Stimulated activated memory B cell treated with anti-CD40 and anti-IgM and Interleukin-4, amounts not matched to agents 10 μg/mL and 1 μg/mL and 100 μg/mL, for 72 hours (primary cell): Measurements from ENCODE around the gene CCDC71.

Experiments
- ATAC-seq: fragments of 150-1000 bp; cut with Tn5 transposase; 2 replicates; pipeline ENCODE4 v1.10.0; 2021
- H3K27ac Mint-ChIP-seq: one replicate; pipeline ENCODE4 v1.8.0; 2022; ENCODE audit warnings: mild to moderate bottlenecking, mixed read lengths
- H3K27me3 Mint-ChIP-seq: one replicate; pipeline ENCODE4 v1.8.0; 2022; ENCODE audit warnings: mixed read lengths
- H3K36me3 Mint-ChIP-seq: one replicate; pipeline ENCODE4 v1.8.0; 2022; ENCODE audit warnings: mixed read lengths
- H3K4me1 Mint-ChIP-seq: one replicate; pipeline ENCODE4 v1.8.0; 2022; ENCODE audit warnings: mixed read lengths
- H3K4me3 Mint-ChIP-seq: one replicate; pipeline ENCODE4 v1.8.0; 2022; ENCODE audit warnings: mild to moderate bottlenecking, moderate library complexity, mixed read lengths
- H3K9me3 Mint-ChIP-seq: one replicate; pipeline ENCODE4 v1.8.0; 2022; ENCODE audit warnings: mixed read lengths

CCDC71 gene

DNA sequence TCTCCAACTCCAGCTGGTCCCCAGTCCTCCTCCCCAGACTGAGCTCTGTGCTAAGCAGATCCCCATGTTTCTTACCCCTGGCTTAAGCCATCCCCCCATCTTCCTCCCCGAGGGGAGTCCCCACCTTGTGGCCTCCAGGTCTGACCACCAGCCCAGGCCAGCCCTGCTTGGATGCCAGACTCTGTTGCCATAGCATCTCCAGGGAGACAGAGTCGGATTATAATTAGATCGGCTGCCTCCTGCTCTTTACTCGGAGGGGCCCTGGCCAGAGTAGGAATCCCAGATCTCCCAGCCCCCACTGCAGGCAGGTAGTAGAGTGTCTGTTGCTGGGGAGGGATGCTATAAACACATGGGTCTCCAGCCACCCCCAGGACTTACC lies 7.7 kb upstream of the CCDC71 start:
- Mint-ChIP-seq H3K36me3 (no peaks in the 10 kb centered on the region), H3K9me3 (no peaks in the 10 kb centered on the region), H3K27ac (no peak overlapping the region), H3K27me3 (peaks cover 29% of the 10 kb centered on the region), H3K4me3 (no peak overlapping the region), H3K4me1 (peaks cover 12% of the 10 kb centered on the region)
- no peak for ATAC-seq

DNA sequence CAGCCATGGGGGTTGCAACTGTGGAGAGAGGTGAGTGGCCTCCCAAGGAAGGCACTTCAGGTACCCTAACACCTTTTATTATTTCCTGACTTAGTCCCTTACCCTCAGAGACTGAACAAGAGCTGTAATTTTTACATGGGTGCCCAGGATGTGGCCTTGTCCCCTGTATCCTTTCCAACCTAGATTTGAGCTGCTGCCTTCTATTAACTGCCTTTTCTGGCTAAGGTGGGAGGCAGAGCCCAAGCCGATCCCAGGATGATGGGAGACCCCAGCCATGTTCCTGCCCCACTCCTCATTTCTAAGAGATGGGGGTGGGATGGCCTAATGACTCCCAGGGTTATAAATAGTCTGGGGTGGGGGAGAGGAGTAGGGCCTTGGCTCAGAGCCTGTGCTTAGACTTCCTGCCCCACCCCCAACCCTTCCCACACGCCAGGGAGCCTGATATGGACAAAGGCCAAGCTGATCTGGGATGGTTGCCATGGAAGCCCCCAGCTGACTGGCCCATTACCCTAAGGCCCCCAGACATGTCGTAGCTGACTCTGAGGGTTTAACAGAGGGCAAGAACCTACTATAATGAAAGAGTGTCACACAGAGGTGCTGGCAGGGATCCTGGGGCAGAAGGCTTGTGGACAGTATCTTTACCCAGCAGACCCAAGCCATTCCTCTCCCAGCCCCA lies 7.1 kb upstream of the CCDC71 start:
- Mint-ChIP-seq H3K4me1 (peaks cover 12% of the 10 kb centered on the region), H3K4me3 (no peak overlapping the region), H3K36me3 (no peaks in the 10 kb centered on the region), H3K27me3 (peaks cover 25% of the 10 kb centered on the region), H3K27ac (no peak overlapping the region), H3K9me3 (no peaks in the 10 kb centered on the region)
- ATAC-seq = no peak

DNA sequence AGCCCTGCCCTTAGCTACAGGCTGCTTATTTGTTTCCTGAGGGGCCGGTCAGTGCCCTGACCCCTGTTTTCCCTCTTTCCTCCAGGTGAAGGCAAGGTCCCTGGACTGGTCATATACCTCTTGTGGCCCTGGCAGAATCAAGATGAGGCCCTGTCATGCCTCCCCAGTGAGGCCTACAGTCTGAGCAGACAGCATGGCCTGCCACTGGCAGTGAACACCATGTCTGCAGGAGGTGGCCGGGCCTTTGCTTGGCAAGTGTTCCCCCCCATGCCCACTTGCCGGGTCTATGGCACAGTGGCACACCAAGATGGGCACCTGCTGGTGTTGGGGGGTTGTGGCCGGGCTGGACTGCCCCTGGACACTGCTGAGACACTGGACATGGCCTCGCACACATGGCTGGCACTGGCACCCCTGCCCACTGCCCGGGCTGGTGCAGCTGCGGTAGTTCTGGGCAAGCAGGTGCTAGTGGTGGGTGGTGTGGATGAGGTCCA lies 6.5 kb upstream of the CCDC71 start:
- Mint-ChIP-seq H3K4me1 (peaks cover 12% of the 10 kb centered on the region), H3K4me3 (no peak overlapping the region)

DNA sequence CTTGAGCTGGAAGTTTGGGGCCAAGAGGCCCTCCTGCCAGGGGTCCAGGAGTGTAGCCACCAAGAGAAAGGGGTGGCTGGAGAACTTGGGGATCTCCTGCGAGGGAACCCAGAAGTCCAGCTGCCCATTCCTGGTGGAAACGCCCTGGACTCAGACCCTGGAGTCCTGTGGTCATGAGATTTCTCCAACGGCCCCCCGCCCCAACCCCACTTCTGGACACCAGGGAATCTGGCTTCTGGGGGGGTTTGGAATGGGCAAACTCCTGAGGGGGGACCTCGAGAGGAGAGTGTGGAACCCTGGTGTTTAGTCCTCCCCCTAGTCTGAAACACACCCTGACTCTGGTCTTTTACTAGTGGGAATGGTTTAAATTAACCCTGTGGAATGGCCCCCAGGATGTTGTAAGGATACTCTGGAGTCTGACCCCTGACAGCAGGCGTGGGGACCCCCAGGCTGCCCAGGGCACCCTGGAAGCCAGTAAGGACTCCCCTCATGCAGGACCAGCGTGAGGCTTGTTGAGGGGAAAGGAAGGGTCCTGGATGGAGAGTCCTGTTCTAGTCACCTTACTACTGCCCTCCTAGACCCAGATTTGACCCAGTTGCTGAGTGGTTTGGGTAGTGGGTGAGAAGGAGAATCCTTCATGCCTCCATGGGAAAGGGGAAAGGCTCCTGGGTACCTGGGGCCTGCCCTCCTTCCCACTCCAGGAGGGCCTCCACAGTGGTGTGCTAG lies 5.8 kb upstream of the CCDC71 start:
- Mint-ChIP-seq H3K9me3 (no peaks in the 10 kb centered on the region), H3K4me1 (peaks cover 12% of the 10 kb centered on the region), H3K36me3 (no peaks in the 10 kb centered on the region), H3K4me3 (peak overlapping the region; percentile 80), H3K27me3 (peaks cover 14% of the 10 kb centered on the region), H3K27ac (peak overlapping the region; percentile 23)
- ATAC-seq = no peak

More for the DNA sequence above, 6.5 kb upstream of the CCDC71 start:
- Mint-ChIP-seq H3K27me3 (peaks cover 19% of the 10 kb centered on the region), H3K9me3 (no peaks in the 10 kb centered on the region), H3K27ac (no peak overlapping the region), H3K36me3 (no peaks in the 10 kb centered on the region)
- ATAC-seq = no peak

DNA sequence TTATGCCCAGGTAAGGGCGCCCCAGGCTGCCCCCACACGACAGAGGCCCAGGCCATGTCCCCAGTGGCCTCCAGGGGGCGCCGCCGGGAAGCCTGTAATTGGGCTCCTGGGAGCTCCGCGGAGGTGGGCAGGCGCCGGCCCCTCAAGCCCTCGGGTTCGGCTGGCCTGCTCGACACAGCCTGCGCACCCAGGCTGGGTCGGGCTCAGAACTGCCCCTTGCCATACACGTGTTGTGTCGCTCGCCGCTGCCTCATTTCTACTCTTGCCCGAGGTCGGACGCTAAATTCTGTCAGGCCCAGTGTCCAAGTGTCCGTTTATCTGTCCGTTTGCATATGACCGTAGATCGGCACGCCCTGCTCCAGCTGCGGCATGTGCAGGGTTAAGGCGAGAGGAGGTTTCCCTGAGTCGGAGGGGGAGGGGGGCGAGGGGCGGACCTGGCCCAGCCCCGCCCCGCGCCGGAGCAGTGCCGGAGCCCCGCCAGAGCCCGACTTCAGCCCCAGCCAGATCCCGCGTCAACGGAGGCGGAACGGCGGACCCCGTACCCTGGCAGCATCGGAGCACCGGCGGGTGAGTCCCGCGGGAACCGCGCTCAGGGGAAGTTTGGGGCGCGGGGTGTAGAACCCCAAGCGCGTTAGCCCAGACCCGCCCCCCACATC lies 5.1 kb upstream of the CCDC71 start, which contains the start of gene KLHDC8B:
Gene KLHDC8B (plus strand): TSS at position 480 of the 656 bp plus-strand sequence. CDS start 1,172 bp downstream, outside the sequence.
- Mint-ChIP-seq H3K27me3 (peaks cover 14% of the 10 kb centered on the region), H3K9me3 (no peaks in the 10 kb centered on the region), H3K36me3 (no peaks in the 10 kb centered on the region), H3K27ac (peak within 1 kb of the TSS; percentile 23), H3K4me3 (peak within 1 kb of the TSS; percentile 80), H3K4me1 (peaks cover 17% of the 10 kb centered on the region)
- ATAC-seq = peak; percentile 83

DNA sequence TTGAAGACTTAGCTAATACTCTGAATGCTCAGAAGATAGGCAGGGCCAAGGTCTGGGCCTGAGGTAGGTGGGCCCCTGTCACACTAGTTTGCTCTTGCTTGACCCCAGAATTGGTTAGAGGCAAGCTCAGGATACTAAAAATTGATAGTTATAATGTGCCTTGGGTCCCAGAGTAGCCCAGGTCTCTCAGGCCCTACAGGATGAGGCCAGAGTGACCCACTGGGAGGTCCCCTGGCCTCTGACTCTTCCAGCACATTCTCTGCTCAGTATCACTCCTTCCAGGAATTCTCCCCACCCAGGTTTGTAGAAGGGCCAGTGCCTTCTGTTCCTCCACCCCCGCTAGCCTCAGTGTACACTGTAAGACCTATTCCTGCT lies 4.6 kb upstream of the CCDC71 start:
- no peak for ATAC-seq
- H3K36me3 Mint-ChIP-seq = no peaks in the 10 kb centered on the region
- H3K27me3 Mint-ChIP-seq = peaks cover 14% of the 10 kb centered on the region
- peak overlapping the region; percentile 8 for H3K27ac Mint-ChIP-seq
- no peaks in the 10 kb centered on the region for H3K9me3 Mint-ChIP-seq
- H3K4me1 Mint-ChIP-seq = peaks cover 18% of the 10 kb centered on the region
- peak overlapping the region; percentile 80 for H3K4me3 Mint-ChIP-seq

DNA sequence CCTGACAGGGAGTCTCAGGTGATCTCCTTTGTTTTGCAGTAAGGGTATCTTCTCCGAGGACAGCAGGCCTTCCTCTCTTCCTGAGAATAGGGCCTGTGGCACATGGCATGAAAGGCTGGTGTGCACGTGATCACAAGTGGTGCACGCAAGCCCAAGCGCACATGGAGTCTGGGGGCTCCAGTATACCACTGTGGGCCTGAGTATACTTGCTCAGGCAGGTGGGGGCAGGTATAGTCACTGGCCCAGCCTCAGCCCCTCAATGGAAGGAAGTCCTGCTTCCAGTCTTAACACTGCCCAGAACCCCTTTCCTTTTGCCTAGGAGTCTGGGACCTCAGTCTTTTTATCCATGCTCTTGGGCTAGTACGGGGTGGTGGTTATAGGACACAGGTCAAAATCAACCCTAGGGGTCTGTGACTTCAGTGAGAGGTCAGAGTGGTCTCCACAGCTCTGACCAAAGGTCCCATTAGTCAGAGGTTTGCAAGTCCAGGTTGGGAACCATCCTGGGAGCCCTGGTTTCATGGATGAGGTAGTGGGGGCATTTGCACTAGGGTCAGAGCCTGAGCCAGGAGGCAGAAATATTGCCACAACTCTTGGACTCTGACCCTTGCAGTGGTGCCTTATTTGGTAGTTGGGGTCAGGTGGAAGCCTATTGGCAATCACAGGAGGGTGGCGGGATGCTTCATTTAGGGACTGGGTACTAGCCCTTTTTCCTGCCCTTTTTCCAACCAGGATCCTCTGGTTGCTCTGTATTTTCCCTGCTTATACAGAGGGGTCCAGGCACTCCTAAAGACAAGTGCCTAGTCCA lies 823 bp upstream of the CCDC71 start:
- Mint-ChIP-seq H3K27me3 (peaks cover 14% of the 10 kb centered on the region), H3K36me3 (peaks cover 15% of the 10 kb centered on the region), H3K4me1 (peaks cover 32% of the 10 kb centered on the region), H3K27ac (peak overlapping the region; percentile 97), H3K9me3 (no peaks in the 10 kb centered on the region), H3K4me3 (peak overlapping the region; percentile 90)
- no peak for ATAC-seq

DNA sequence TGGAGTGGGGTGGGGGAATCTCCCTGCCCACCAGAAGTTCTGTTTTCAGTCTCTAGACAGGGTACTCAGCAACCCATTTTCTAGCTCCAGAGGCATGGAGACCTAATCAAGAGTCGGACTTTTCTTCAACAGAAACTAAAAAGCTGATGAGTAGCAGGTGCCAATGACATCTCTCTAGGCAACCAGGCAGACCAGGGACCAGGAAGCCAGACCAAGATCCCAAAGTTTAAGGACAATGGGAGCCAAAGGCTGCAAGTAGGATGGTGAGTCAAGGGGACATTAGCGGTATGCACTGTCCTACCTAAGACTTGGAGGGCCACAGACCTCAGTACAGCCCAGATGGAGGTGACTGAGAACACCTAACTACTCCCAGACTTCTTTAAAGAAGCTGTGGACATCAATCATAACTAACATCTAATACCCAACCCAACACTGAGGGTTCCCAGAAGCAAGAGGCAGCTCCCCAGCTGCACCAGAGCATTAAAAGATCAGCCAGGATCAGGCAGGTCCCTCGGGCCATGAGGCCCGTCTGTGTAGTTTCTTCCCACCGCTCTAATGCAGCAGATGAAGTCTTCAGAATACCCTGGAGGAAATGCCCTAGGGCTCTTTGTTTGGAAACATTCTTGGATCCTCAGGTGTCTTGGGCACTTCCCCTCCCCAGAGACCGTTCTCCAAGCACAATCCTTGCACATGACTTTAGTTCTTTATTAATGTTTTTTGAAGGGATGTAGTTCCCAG lies 979 bp downstream of the CCDC71 start:
- H3K27me3 Mint-ChIP-seq = peaks cover 12% of the 10 kb centered on the region
- peak overlapping the region; percentile 98 for H3K4me3 Mint-ChIP-seq
- peaks cover 21% of the 10 kb centered on the region for H3K4me1 Mint-ChIP-seq
- no peak for ATAC-seq
- no peaks in the 10 kb centered on the region for H3K9me3 Mint-ChIP-seq
- H3K36me3 Mint-ChIP-seq = peaks cover 15% of the 10 kb centered on the region
- peak overlapping the region; percentile 97 for H3K27ac Mint-ChIP-seq

DNA sequence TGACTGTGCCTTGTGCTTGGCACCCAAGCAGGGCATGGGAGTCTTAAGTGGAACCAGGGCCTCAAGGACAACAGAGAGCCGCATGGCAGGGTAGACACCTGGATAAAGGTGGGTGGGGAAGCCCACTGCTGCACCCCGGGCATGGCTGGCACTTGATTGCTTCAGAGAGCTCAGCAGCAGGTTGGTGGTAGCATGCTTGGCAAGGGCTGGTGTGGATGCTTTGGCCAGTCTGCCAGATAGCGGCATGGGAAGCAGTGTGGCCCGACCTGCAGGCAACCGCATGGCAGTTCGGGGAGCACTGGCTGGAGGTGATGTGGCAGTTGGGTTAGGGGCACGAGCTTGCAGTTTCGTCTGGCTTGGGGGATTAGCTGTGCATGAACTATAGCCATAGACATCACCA lies 2.5 kb downstream of the CCDC71 start:
- Mint-ChIP-seq H3K4me1 (peaks cover 21% of the 10 kb centered on the region), H3K36me3 (peaks cover 15% of the 10 kb centered on the region), H3K9me3 (no peaks in the 10 kb centered on the region), H3K4me3 (no peak overlapping the region), H3K27me3 (no peaks in the 10 kb centered on the region), H3K27ac (no peak overlapping the region)
- no peak for ATAC-seq

DNA sequence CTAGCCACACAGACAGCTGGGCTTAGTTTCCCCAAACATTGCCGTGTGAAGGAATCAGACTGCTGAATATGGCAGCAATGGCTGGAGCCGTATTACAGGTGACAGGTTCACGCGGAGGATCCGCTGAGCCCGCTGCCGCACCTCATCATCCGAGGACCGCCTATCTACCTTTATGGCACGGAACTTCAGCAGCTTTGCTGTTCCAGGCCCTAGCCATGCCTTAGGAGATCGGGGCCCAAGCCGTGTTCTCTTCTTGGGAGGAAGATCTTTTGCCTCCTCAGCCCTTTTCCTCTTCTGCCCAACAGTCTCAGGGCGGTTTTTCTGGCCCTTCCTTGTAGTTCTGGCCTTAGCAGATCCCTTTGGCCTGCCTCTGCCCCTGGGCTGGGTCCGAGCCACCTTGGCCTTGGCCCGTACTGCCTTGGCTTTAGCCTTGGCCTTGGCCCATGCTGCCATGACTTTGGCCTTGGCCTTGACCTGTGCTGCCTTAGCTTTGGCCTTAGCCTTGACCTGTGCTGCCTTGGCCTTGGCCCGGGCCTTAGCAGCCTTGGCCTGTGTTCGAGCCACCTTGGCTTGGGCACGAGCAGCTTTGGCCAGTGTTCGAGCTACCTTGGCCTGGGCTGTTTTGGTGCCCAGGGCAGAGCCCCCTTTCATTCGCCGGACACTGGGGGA lies 3.2 kb downstream of the CCDC71 start:
- H3K9me3 Mint-ChIP-seq = no peaks in the 10 kb centered on the region
- peaks cover 15% of the 10 kb centered on the region for H3K36me3 Mint-ChIP-seq
- no peaks in the 10 kb centered on the region for H3K27me3 Mint-ChIP-seq
- no peak for ATAC-seq
- H3K4me3 Mint-ChIP-seq = no peak overlapping the region
- no peak overlapping the region for H3K27ac Mint-ChIP-seq
- H3K4me1 Mint-ChIP-seq = peaks cover 27% of the 10 kb centered on the region

DNA sequence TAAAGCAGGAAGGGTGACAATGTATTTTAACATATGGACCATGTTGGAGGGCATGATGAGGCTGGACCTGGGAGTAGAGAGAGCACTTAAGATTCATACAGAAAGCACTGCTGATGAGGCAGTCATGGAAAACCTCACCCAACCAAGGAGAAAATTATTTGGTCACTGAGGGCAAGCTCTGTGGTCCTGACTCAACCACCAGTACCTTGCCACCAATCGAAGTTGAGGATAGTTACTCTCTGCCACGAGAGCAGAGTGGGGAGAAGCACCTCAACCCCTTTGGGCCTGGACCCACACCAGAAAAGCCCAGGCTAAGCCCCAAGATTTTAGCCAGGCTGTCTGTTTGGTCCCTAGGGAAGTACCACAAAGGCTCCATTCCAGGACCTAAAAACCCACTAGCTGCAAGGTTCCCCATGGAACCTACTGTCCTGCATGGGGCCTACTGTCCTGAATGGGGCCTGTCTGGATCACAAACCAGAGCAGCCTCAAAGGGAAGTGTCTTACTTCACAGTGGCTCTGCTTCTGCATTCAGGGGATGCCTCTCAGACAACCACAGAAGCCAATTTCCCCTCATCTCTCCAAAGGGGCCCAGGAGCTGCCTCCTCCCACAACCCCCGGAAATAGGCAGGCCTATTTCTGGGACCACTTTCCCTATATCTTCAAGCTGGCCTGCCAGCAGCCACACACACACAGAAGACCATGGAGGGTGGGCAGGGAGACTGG lies 4.2 kb downstream of the CCDC71 start:
- H3K4me3 Mint-ChIP-seq = no peak overlapping the region
- H3K27ac Mint-ChIP-seq = no peak overlapping the region
- ATAC-seq = no peak
- H3K36me3 Mint-ChIP-seq = peaks cover 15% of the 10 kb centered on the region
- H3K4me1 Mint-ChIP-seq = peaks cover 27% of the 10 kb centered on the region
- H3K27me3 Mint-ChIP-seq = no peaks in the 10 kb centered on the region
- no peaks in the 10 kb centered on the region for H3K9me3 Mint-ChIP-seq

DNA sequence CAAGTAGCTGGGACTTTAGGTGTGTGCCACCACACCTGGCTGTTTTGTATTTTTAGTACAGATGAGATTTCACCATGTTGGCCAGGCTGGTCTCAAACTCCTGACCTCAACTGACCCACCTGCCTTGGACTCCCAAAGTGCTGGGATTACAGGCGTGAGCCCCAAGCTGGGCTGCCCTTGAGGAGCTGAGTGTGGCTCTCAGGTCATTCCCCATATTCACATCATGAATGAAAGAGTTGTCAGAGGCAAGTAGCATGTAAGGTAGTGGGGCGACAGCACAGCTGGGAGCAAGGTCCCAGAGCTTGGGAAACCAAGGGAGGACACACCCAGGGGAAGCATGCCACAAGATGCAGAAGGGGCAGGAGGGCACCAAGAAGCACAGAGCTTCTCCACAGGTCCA lies 4.9 kb downstream of the CCDC71 start:
- Mint-ChIP-seq H3K27me3 (no peaks in the 10 kb centered on the region), H3K4me1 (peaks cover 22% of the 10 kb centered on the region), H3K27ac (no peak overlapping the region), H3K9me3 (no peaks in the 10 kb centered on the region), H3K36me3 (peaks cover 15% of the 10 kb centered on the region), H3K4me3 (no peak overlapping the region)
- no peak for ATAC-seq

DNA sequence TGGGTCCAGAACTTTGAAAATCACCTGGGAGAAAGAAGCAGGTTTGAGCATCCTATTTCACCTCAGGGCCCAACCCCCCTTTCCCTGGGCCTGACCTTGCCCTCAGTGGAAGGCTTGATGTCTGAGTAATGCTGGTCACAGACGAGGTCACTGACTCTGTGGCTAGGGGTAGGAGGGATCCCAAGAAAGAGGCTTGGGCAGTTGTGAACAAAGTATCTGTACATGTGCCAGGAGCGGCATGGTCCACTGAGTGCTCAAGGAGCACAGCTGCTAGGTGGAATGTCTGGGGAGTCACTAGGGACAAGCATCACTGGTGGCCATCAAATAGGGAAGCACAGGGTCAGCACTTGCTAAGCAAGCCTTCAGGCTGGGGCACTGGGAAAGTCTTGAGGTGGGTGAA lies 7.3 kb downstream of the CCDC71 start:
- peaks cover 5% of the 10 kb centered on the region for H3K36me3 Mint-ChIP-seq
- H3K27ac Mint-ChIP-seq = no peak overlapping the region
- no peaks in the 10 kb centered on the region for H3K27me3 Mint-ChIP-seq
- no peaks in the 10 kb centered on the region for H3K9me3 Mint-ChIP-seq
- no peak overlapping the region for H3K4me3 Mint-ChIP-seq
- peaks cover 6% of the 10 kb centered on the region for H3K4me1 Mint-ChIP-seq
- ATAC-seq = no peak
